Measurements from ENCODE around the gene TRAPPC6A.

Gene TRAPPC6A

DNA sequence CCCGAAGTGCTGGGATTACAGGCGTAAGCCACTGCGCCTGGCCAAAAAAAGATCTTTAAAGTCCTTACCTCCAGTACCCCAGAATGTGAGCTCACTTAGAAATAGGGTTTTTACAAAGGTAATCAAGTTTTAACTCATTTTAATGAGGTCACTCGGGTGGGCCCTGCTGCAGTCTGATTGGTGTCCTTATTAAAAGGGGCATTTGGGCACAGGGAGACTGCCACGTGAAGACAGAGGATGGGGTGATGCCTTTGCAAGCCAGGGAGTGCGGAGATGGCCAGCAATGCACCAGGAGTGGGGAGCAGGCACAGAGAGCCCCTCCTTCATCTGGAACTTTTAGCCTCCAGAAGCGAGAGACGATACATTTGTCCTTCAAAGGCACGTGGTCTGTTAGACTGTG is 28.9 kb downstream of the TRAPPC6A start:
- Histone ChIP-seq H3K9me3 (ENCODE audit: insufficient read depth, low read length) (no peaks in the 10 kb centered on the region), H3K36me3 (replicated peaks; ENCODE audit: low read depth, low read length) (peaks cover 7% of the 10 kb centered on the region), H3K4me1 (ENCODE audit: low read length) (no peaks in the 10 kb centered on the region), H2AFZ (ENCODE audit: low read depth, low read length) (no peak overlapping the region), H3K9ac (ENCODE audit: low read length) (no peak overlapping the region), H4K20me1 (ENCODE audit: insufficient read depth, low read length) (no peaks in the 10 kb centered on the region), H3K4me3 (ENCODE audit: low read length) (no peak overlapping the region), H3K27ac (ENCODE audit: low read length) (no peak overlapping the region), H3K4me2 (ENCODE audit: low read length) (no peak overlapping the region), H3K79me2 (ENCODE audit: low read length) (no peaks in the 10 kb centered on the region), H3K27me3 (ENCODE audit: low read depth, low read length) (no peaks in the 10 kb centered on the region)
- TF ChIP-seq, protein P1, sequence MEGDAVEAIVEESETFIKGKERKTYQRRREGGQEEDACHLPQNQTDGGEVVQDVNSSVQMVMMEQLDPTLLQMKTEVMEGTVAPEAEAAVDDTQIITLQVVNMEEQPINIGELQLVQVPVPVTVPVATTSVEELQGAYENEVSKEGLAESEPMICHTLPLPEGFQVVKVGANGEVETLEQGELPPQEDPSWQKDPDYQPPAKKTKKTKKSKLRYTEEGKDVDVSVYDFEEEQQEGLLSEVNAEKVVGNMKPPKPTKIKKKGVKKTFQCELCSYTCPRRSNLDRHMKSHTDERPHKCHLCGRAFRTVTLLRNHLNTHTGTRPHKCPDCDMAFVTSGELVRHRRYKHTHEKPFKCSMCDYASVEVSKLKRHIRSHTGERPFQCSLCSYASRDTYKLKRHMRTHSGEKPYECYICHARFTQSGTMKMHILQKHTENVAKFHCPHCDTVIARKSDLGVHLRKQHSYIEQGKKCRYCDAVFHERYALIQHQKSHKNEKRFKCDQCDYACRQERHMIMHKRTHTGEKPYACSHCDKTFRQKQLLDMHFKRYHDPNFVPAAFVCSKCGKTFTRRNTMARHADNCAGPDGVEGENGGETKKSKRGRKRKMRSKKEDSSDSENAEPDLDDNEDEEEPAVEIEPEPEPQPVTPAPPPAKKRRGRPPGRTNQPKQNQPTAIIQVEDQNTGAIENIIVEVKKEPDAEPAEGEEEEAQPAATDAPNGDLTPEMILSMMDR (IDR thresholded peaks at IDR 0.05; ENCODE audit: low read depth, low read length) = no peak
- no peak for TF ChIP-seq EZH2phosphoT487 (IDR thresholded peaks at IDR 0.05; ENCODE audit: low read depth)

DNA sequence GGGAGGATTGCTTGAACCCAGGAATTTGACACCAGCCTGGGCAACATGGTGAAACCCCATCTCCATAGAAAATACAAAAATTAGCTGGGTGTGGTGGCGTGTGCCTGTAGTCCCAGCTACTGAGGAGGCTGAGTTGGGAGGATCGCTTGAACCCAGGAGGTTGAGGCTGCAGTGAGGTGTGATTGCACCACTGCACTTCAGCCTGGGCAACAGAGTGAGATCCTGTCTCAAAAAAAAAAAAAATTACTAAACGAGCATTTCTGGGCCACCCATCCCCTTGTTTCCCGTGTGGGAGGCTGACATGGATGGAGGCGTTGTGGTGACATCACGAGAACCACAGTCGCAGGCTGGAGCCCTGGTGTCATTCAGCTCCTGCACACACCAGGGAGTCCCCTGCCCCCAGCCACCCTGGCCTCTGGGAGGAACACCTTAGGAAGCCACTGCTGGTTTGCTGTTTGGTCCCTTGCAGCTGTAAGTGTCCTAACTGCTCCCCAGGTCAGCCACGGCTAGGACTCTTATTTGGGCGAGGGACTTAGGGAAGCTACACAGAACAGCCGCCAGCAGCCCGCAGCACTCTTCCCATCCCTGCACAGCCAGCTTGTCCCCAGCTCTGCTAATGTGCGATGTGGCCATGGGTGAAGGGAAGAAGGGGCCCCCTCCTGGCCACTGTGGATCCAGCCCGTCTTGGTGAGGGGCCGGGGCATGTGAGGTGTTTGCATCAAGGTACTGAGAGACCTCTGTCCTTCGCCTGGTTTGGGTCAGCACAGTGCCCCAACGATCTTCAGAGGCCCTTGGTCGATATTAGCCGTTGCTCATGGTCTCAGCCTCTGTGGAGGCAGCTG is 30.0 kb downstream of the TRAPPC6A start:
- no peak overlapping the region for H3K4me2 ChIP-seq (ENCODE audit: low read length)
- no peak overlapping the region for H2AFZ ChIP-seq (ENCODE audit: low read depth, low read length)
- TF ChIP-seq, protein P1 (IDR thresholded peaks at IDR 0.05; ENCODE audit: low read depth, low read length) = 0 out of 2 replicates have a peak, but pooled peaks have one; percentile 5
- TF ChIP-seq EZH2phosphoT487 (IDR thresholded peaks at IDR 0.05; ENCODE audit: low read depth) = no peak

DNA sequence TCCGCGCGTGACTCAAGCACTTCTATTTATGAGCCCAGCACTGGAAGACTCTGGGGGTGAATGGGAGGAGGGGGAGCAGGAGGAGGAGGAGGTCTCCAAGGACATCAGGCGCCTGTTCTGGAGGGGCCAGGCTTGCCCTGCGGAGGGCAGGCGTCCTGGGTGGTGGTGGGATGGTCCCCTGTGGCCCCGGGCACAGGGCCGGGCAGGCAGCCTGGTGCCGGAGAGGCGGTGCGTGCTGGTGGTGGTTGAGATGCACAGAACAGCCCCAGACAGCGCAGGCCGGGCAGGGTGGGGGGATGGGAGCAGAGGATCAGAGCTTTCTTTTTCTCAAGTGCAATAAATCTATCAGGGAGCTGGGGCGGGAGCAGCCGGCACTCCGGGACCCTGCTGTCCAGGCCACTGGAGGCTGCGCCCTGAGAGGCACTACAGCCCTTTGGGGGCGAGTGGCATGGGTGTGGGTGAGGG is 31.3 kb downstream of the TRAPPC6A start:
- TF ChIP-seq, protein P1 (IDR thresholded peaks at IDR 0.05; ENCODE audit: low read depth, low read length) = no peak
- TF ChIP-seq EZH2phosphoT487 (IDR thresholded peaks at IDR 0.05; ENCODE audit: low read depth) = no peak
- Histone ChIP-seq H3K27me3 (ENCODE audit: low read depth, low read length) (no peaks in the 10 kb centered on the region), H2AFZ (ENCODE audit: low read depth, low read length) (no peak overlapping the region), H4K20me1 (ENCODE audit: insufficient read depth, low read length) (no peaks in the 10 kb centered on the region), H3K4me1 (ENCODE audit: low read length) (no peaks in the 10 kb centered on the region), H3K9ac (ENCODE audit: low read length) (no peak overlapping the region), H3K9me3 (ENCODE audit: insufficient read depth, low read length) (no peaks in the 10 kb centered on the region), H3K27ac (ENCODE audit: low read length) (no peak overlapping the region), H3K4me2 (ENCODE audit: low read length) (no peak overlapping the region), H3K79me2 (ENCODE audit: low read length) (no peaks in the 10 kb centered on the region), H3K36me3 (replicated peaks; ENCODE audit: low read depth, low read length) (peaks cover 7% of the 10 kb centered on the region), H3K4me3 (ENCODE audit: low read length) (no peak overlapping the region)

More for the DNA sequence above, 30.0 kb downstream of the TRAPPC6A start:
- Histone ChIP-seq H3K4me3 (ENCODE audit: low read length) (no peak overlapping the region), H4K20me1 (ENCODE audit: insufficient read depth, low read length) (no peaks in the 10 kb centered on the region), H3K4me1 (ENCODE audit: low read length) (no peaks in the 10 kb centered on the region), H3K9ac (ENCODE audit: low read length) (no peak overlapping the region), H3K79me2 (ENCODE audit: low read length) (no peaks in the 10 kb centered on the region), H3K9me3 (ENCODE audit: insufficient read depth, low read length) (no peaks in the 10 kb centered on the region), H3K27me3 (ENCODE audit: low read depth, low read length) (no peaks in the 10 kb centered on the region), H3K27ac (ENCODE audit: low read length) (no peak overlapping the region), H3K36me3 (replicated peaks; ENCODE audit: low read depth, low read length) (peaks cover 10% of the 10 kb centered on the region)

DNA sequence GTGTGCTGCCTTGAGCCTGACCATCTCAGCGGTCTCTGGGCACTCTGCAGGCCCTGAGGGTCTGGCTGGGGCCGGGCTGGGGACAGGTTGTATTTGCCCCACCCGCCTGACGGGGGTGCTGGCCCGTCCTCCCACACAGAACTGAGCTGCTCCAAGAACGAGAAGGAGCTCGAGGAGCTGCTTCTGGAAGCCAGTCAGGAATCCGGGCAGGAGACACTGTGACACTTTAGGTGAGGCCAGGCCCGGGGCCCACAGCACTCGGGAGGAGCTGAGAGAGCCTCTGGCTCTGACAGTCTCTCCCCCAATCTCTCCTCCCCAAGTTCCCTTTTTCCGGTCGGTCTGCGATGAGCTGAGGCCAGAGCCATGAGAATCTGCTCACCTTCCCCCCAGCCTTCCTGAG is 31.8 kb downstream of the TRAPPC6A start:
- H2AFZ ChIP-seq (ENCODE audit: low read depth, low read length) = no peak overlapping the region
- no peaks in the 10 kb centered on the region for H3K79me2 ChIP-seq (ENCODE audit: low read length)
- H3K4me2 ChIP-seq (ENCODE audit: low read length) = no peak overlapping the region
- no peak for TF ChIP-seq EZH2phosphoT487 (IDR thresholded peaks at IDR 0.05; ENCODE audit: low read depth)
- TF ChIP-seq, protein P1 (IDR thresholded peaks at IDR 0.05; ENCODE audit: low read depth, low read length) = no peak
- peaks cover 7% of the 10 kb centered on the region for H3K36me3 ChIP-seq (replicated peaks; ENCODE audit: low read depth, low read length)
- no peak overlapping the region for H3K4me3 ChIP-seq (ENCODE audit: low read length)
- no peak overlapping the region for H3K9ac ChIP-seq (ENCODE audit: low read length)
- H3K27ac ChIP-seq (ENCODE audit: low read length) = no peak overlapping the region
- no peaks in the 10 kb centered on the region for H4K20me1 ChIP-seq (ENCODE audit: insufficient read depth, low read length)
- no peaks in the 10 kb centered on the region for H3K27me3 ChIP-seq (ENCODE audit: low read depth, low read length)
- no peaks in the 10 kb centered on the region for H3K4me1 ChIP-seq (ENCODE audit: low read length)
- H3K9me3 ChIP-seq (ENCODE audit: insufficient read depth, low read length) = no peaks in the 10 kb centered on the region

Data from OCI-LY3 (cell line).